MV-4-11 (cell line): ENCODE results near the gene OR2L2.
"Not testable (repeated sequence)": the region's sequence is repeated elsewhere in the genome, so short reads cannot be mapped to it uniquely, and the experiment has no call there.

Source experiments
- DNase-seq: peaks from one replicate; lab custom pipeline; 2025; lab: John Stamatoyannopoulos, UW

Gene OR2L2, protein sequence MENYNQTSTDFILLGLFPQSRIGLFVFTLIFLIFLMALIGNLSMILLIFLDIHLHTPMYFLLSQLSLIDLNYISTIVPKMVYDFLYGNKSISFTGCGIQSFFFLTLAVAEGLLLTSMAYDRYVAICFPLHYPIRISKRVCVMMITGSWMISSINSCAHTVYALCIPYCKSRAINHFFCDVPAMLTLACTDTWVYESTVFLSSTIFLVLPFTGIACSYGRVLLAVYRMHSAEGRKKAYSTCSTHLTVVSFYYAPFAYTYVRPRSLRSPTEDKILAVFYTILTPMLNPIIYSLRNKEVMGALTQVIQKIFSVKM

DNA sequence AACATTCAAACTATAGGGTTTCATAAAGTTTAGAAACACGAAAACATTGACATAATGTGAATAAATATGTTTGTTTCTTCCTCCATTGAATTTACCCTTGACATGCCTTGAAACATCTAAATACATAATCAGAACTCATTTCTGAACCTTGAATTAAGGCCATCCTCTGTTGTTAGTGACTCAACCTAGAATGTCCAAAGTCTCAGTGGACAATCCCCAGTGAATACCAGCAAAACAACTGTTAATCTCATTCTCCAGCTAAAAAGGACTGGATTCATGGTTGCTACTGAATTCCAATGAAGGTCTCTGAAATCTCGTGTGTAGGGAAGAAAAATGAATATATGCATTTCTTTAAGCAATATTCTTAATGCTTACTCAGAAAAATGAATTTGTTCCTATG is at the start of gene OR2L2:
TSS of gene OR2L2 (plus strand) at position 301 of the 400 bp plus-strand sequence. CDS start 8,198 bp downstream, outside the sequence.
- no peak for DNase-seq

DNA sequence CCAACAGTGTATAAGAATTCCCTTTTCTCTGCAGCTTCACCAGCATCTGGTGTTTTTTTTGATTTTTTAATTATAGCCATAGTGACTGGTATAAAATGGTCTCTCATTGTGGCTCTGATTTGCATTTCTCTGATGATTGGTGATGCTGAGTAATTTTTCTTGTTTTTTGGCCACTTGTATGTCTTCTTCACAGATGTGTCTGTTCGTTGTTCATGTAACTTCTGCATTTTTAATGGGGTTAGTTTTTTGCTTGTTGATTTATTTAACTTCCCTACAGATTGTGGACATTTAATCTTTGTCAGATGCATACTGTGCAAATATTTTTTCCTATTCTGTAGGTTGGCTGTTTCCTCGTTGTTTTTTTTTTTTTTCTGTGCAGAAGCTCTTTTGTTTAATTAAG is 36.9 kb upstream of the OR2L2 start:
- DNase-seq = no peak

DNA sequence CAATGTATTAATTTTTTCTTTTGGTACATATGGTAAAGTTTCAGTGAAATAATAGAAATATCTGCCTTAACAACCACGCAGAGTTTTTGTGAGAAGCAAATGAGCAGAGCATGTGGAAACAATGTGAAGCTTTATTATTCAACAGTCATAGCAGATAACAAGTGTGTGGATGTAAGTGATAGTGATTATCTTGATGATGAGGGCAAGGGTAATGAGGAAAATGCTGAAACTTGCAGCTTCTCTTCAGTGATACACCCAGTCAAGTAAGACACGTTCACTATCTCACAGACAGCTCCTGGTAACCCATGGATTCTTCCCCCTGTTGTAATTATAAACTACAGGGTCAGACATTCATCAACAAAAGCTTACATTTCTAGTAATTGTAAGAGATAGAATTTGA is 31.1 kb upstream of the OR2L2 start:
- no peak for DNase-seq

DNA sequence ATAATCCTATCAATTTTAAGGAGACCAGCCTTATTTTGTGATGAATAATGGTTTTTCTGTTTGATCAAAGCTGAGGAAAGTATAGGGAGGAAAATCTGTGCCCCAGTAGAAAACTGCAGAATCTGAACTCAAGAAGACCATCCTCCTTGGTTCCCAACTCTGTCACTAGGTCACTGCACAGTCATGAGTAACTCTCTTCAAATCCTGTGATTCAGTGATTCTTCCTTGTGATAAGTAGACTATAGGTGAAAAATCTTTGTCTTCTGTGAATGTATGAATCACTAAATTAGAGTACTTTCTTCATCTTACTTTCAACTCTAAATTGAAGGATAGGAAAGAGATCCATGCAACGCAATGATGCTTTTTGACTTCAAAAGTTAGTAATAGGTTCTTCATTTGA is 29.7 kb upstream of the OR2L2 start:
- DNase-seq = no peak

DNA sequence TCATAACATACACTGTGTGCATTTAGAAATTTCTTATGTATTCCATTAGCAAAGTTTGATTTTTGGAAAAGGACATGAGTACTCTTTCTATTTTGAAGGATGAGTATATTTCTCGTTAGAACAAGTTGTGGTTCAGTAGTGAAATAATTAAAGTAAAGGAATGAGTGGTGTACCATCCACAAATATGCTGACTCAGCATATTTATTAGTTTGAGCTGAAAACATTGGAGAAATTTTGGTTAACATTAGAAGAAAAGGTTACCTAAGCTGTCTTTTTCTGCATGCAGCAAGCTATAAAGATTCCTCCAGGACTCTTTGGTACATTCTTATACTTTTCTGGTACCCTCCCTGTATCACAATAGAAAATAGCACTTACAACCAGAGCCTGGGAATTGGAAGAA is 22.1 kb upstream of the OR2L2 start:
- DNase-seq = no peak

DNA sequence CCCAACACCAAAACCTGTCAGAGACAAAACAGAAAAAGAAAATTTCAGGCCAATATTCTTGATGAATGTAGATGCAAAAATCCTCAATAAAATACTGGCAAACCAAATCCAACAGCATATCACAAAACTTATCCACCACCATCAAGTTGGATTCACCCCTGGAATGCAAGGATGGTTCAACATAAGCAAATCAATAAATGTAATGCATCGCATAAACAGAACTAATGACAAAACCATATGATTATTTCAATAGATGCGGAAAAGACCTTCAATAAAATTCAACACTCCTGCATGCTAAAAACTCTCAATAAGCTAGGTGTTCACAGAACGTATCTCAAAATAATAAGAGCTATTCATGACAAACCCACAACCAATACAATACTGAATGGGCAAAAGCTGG is 20.2 kb upstream of the OR2L2 start:
- DNase-seq = no peak

DNA sequence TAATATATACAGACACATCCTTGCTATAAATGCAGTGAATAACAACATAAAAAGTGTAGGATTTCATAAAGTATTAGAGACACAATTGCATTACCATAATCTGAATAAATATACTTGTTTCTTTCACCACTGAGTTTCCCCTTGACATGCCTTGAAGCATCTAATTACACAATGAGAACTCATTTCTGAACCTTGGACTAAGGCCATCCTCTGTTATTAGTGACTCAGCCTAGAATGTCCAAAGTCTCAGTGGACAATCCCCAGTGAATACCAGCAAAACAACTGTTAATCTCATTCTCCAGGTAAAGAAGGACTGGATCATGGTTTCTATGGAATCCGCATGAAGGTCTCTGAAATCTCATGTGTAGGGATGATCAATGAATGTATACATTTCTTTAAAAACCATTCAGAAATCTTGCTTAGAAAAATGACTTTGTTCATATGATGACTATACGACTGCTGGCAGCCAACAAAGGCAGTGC is 16.6 kb upstream of the OR2L2 start, which contains the start of gene OR2L5:
TSS of gene OR2L5 (plus strand) at position 432 of the 482 bp plus-strand sequence. CDS start 8,288 bp downstream, outside the sequence.
- DNase-seq = no peak

DNA sequence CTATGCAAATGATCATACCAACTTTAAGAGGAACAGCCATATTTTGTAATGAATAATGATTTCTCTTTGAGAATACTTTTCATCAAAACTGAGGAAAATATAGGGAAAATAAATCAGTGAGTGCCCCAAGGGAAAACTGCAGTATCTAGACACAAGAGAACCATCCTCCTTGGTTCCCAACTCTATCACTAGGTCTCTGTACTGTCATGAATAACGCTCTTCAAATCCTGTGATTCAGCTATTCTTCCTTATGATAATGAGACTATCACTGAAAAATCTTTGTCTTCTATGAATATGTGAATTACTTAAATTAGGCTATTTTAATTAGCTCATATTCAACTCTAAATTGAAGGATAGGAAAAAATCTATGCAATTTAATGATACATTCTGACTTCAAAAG is 14.1 kb upstream of the OR2L2 start:
- no peak for DNase-seq

DNA sequence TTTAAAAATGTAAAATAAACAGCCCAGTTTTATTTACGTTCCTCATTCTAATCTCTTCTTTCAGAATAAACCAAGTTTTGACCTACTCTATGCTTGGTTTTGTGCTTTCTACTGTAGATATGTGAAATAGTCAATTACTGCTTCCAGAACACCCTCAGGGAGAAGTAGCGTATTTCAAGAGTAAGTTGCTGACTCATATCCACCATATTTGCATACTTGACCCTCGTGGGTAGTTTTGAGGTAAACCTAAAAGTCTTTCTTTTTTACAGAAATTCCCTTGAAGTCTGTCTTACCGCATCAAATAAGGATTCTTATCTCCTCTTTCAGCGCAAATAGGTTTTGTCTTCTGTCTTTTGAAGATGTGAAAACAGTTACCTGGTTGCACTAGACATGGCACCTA is 15.3 kb downstream of the OR2L2 start:
- no peak for DNase-seq

DNA sequence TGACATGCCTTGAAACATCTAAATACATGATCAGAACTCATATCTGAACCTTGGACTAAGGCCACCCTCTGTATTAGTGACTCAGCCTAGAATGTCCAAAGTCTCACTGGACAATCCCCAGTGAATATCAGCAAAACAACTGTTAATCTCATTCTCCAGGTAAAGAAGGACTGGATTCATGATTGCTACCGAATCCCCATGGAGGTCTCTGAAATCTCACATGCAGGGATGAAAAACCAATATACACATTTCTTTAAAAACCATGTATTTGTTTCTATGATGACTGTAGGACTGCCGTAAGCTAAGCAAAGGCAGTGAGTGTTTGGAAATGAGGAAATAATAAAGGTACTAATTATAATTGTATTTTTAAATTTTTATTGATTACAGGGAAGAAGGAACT is 16.7 kb downstream of the OR2L2 start, which contains the start of gene OR2L3:
TSS of gene OR2L3 (plus strand) at position 301 of the 400 bp plus-strand sequence. CDS start 13,846 bp downstream, outside the sequence.
- no peak for DNase-seq

DNA sequence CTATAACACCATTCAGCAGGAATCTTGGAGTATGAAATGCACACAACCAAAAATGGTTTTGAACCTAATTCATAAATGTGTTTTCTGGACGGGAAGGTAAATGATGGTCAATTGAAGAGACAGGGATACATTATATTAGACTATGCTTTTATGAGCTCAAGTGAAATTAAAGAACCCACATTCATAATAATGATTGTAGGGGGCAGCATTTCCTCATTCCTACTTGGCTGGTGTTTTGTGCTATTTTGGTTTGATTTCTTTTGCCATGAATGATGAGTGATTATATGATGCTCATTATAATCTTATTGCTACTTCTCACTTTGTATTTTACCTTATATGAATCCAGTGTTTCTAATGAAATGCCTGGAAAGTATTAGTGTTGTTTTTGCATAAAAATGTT is 17.1 kb downstream of the OR2L2 start:
- no peak for DNase-seq

DNA sequence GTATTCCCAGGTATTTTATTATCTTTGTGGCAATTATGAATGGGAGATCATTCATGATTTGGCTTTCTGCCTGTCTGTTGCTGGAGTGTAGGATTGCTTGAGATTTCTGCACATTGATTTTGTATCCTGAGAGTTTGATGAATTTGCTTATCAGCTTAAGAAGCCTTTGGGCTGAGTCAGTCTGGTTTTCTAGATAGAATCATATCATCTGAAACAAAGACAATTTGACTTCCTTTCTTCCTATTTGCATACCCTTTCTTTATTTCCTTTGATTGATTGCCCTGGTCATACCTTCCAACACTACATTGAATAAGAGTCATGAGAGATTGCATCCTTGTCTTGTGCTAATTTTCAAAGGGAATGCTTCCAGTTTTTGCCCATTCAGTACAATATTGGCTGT is 24.8 kb downstream of the OR2L2 start:
- no peak for DNase-seq

DNA sequence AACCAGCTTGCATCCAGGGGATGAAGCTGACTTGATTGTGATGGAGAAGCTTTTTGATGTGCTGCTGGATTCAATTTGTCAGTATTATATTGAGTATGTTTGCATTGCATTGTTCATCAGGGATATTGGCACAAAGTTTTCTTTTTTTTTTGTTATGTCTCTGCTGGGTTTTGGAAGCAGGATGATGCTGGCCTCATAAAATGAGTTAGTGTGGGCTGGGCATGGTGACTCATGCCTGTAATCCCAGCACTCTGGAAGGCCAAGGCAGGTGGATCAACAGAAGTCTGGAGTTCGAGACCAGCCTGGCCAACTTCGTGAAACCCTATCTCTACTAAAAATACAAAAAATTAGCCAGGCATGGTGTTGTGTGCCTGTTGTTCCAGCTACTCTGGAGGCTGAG is 25.4 kb downstream of the OR2L2 start:
- DNase-seq = no peak

DNA sequence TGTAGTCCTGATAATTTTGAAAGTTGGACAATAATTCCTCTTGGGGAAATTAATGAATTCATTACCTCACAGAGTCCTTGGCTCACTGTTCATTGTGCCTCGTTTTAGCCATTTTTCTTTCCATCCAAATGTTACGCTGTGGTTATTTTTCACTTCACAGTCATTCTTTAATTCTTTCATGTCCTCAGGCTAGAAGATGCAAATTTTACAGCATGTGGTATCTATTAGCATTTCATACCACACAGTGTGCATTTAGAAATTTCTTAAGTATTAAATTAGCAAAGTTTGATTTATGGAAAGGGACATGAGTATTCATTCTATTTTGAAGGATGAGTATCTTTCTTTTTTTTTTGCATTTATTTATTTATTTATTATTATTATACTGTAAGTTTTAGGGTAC is 35.2 kb downstream of the OR2L2 start:
- DNase-seq = no peak

DNA sequence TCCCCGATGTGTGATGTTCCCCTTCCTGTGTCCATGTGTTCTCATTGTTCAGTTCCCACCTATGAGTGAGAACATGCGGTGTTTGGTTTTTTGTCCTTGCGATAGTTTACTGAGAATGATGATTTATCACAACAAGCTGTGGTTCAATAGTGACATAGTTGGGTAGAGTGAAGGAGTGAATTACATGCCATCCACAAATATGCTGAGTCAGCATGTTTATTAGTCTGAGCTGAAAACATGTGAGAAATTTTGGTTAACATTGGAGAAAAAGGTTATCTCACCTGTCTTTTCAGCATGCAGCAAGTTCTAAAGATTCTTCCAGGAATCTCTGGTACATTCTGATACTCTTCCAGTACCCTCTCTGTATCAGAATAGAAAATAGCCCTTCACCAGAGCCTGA is 35.7 kb downstream of the OR2L2 start:
- no peak for DNase-seq

DNA sequence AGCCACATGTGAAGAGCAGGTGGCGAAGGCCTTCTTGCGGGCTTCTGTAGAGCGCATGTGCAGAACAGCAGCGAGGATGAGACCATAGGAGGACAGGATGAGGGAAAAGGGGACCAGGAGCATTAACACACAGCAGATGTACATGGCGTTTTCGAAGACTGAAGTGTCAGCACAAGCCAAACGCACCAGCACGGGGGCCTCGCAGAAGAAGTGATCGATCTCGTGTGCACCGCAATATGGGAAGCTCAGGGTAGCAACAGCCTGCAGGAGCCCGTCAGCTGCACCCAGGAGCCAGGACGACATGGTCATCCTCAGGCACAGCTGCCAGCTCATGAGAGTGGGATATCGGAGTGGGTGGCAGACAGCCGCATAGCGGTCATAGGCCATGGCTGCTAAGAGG is 54.0 kb downstream of the OR2L2 start:
- not testable (repeated sequence) for DNase-seq
